HG02885 (cell line): ENCODE data around the gene ROS1.
"Not testable (repeated sequence)": the region's sequence is repeated elsewhere in the genome, so short reads cannot be mapped to it uniquely, and the experiment has no call there.

Source experiments
- ATAC-seq: cut with Tn5 transposase; IDR thresholded peaks from one replicate; pipeline ENCODE4 v1.9.1; 2021; ENCODE audit warnings: mild to moderate bottlenecking; ENCODE audit not compliant: unreplicated experiment, poor library complexity

Gene ROS1

GRCh38 chr6:117389227-117390057 is 36.3 kb downstream of the ROS1 start:
- ATAC-seq = no peak

GRCh38 chr6:117387454-117387974 is 38.2 kb downstream of the ROS1 start:
- ATAC-seq = no peak

- ATAC-seq = no peak
These were observed 41.1 kb downstream of the ROS1 start for GRCh38 chr6:117384659-117385058.

- peak; percentile 52 for ATAC-seq
These were observed 44.0 kb downstream of the ROS1 start for GRCh38 chr6:117381749-117382148.

- no peak for ATAC-seq
These were observed 45.4 kb downstream of the ROS1 start for GRCh38 chr6:117380298-117380697.

GRCh38 chr6:117375446-117375845 is 50.3 kb downstream of the ROS1 start:
- ATAC-seq = no peak

GRCh38 chr6:117373211-117373813 is 52.4 kb downstream of the ROS1 start:
- ATAC-seq = no peak

GRCh38 chr6:117372289-117372688 is 53.5 kb downstream of the ROS1 start:
- ATAC-seq = not testable (repeated sequence)

GRCh38 chr6:117371492-117371891 is 54.2 kb downstream of the ROS1 start:
- no peak for ATAC-seq

GRCh38 chr6:117359581-117359980 is 66.2 kb downstream of the ROS1 start:
- no peak for ATAC-seq

GRCh38 chr6:117354671-117355070 is 71.1 kb downstream of the ROS1 start:
- no peak for ATAC-seq

- peak; percentile 88 for ATAC-seq
These were observed 73.2 kb downstream of the ROS1 start for GRCh38 chr6:117352466-117353081.

- ATAC-seq = no peak
These were observed 74.2 kb downstream of the ROS1 start for GRCh38 chr6:117351521-117351920.

GRCh38 chr6:117346142-117346930 is 79.4 kb downstream of the ROS1 start:
- peak; percentile 58 for ATAC-seq

- ATAC-seq = no peak
These were observed 80.5 kb downstream of the ROS1 start for GRCh38 chr6:117345292-117345610.

GRCh38 chr6:117344444-117345291 is 81.1 kb downstream of the ROS1 start:
- no peak for ATAC-seq

- no peak for ATAC-seq
These were observed 87.2 kb downstream of the ROS1 start for GRCh38 chr6:117338567-117338966.

- ATAC-seq = no peak
These were observed 95.8 kb downstream of the ROS1 start for GRCh38 chr6:117329926-117330325.

GRCh38 chr6:117328500-117328899 is 97.2 kb downstream of the ROS1 start:
- no peak for ATAC-seq

GRCh38 chr6:117328005-117328389 is 97.7 kb downstream of the ROS1 start:
- ATAC-seq = no peak
